Transverse colon (tissue), 4 donors: ENCODE results near the gene CHCHD6. TPM values are rescaled to one million over a fixed set of nuclear protein-coding genes. Genes with fewer than 3 reads are reported as not detected.

Experiments
- DNase-seq: peaks from one replicate; pipeline ENCODE4 v3.0.0-alpha.2; 2019
- H3K27ac ChIP-seq, 4 donors: fragments of 200-600 bp; sonication (generic); 2 replicates each; pipeline ENCODE4 v1.5.1; 2016 to 2018; ENCODE audit warnings: inconsistent platforms in 4 of 4
- H3K27me3 ChIP-seq: fragments of 200-600 bp; sonication (generic); 2 replicates; pipeline ENCODE4 v1.5.1; 2017; ENCODE audit warnings: inconsistent platforms
- H3K36me3 ChIP-seq, 4 donors: fragments of 200-600 bp; sonication (generic); 2 replicates each; pipeline ENCODE4 v1.5.1; 2017 to 2019; ENCODE audit warnings: inconsistent platforms in 4 of 4
- H3K4me1 ChIP-seq, 4 donors: fragments of 200-600 bp; sonication (generic); 2 replicates each; pipeline ENCODE4 v1.5.1; 2017 to 2020; ENCODE audit warnings: inconsistent platforms in 4 of 4
- H3K4me3 ChIP-seq, 4 donors: fragments of 200-600 bp; sonication (generic); 1 replicate in 1 of 4; 2 replicates in 3 of 4; pipeline versions ENCODE4 v1.5.1 to v1.6.1; 2017 to 2019; ENCODE audit warnings: inconsistent platforms in 4 of 4
- H3K9me3 ChIP-seq, 2 donors: fragments of 200-600 bp; sonication (generic); 2 replicates each; pipeline ENCODE4 v1.5.1; 2017 to 2019; ENCODE audit warnings: inconsistent platforms in 2 of 2
- CTCF ChIP-seq, 5 experiments: fragments of 200-600 bp in 3 of 5; fragments of 450-650 bp in 2 of 5; sonication (generic) in 3 of 5; IDR thresholded peaks; 1 replicate in 2 of 5; 2 replicates in 3 of 5; pipeline ENCODE4 v1.5.1; 2016 to 2017; ENCODE audit warnings: antibody characterized with exemption in 5 of 5, inconsistent platforms in 3 of 5, mild to moderate bottlenecking in 2 of 5, moderate library complexity in 1 of 5
- EP300 ChIP-seq: sonication (generic); formaldehyde crosslinking; IDR thresholded peaks from one replicate; pipeline ENCODE4 v1.6.1; 2017; ENCODE audit warnings: antibody characterized with exemption, low read depth
- POLR2A ChIP-seq: fragments of 450-650 bp; IDR thresholded peaks from one replicate; pipeline ENCODE4 v1.6.1; 2016; ENCODE audit warnings: antibody characterized with exemption, mild to moderate bottlenecking, moderate library complexity
- POLR2AphosphoS5 ChIP-seq, 3 donors: sonication (generic); formaldehyde crosslinking; IDR thresholded peaks; one replicate each; pipeline ENCODE4 v1.6.1; 2016; ENCODE audit warnings: antibody characterized with exemption in 3 of 3
- WGBS, 2 donors: methylation state at CpG; one replicate each; pipeline ENCODE4 v1.1.5; 2018; ENCODE audit warnings: low coverage in 1 of 2; 5-methylcytosine and 5-hydroxymethylcytosine counted together
- in situ Hi-C, 4 donors: fragments of 200-750 bp; cut with MboI; loops; one replicate each; pipeline versions ENCODE4 v1.15.0 to v1.15.1; 2017; ENCODE audit warnings: low sequenced_read_pairs in 3 of 4, low pct_ligation_motif_present in 1 of 4, low pct_unique_long_range_greater_than_20kb in 1 of 4
- intact Hi-C: fragments of 100-400 bp; cut with DNase I; formaldehyde crosslinking; loops from one replicate; pipeline ENCODE4 v1.15.1; 2023; ENCODE audit warnings: low total_unique reads
- total RNA-seq, 4 donors: library from RNA; depleted of rRNA; stranded (reverse); fragments of >200 nt; gene quantifications; one replicate each; pipeline ENCODE4 v1.1.0, GENCODE V29; 2016

Gene CHCHD6
- total RNA-seq, 4 donors from 2014 or later = 4.6 to 12.1 (median 5.3) TPM

- H3K4me1 ChIP-seq = no peaks in the 10 kb centered on the region
- WGBS, 2 donors = 72% methylated on average over 5 of the region's 5 CpGs; no CpG with 5 or more reads in 1 of the 2 donors
- H3K9me3 ChIP-seq = no peaks in the 10 kb centered on the region
- in situ Hi-C loops = no loop called here
- TF ChIP-seq POLR2AphosphoS5 (IDR thresholded peaks at IDR 0.05) (no peak), POLR2A (no peak), EP300 (no peak), CTCF (IDR thresholded peaks at IDR 0.05) (no peak)
- no peak for DNase-seq
- no peak overlapping the region for H3K4me3 ChIP-seq
- H3K27me3 ChIP-seq = no peaks in the 10 kb centered on the region
- H3K27ac ChIP-seq = no peak overlapping the region
- intact Hi-C loops = no loop called here
- no peaks in the 10 kb centered on the region for H3K36me3 ChIP-seq
Measured at GRCh38 chr3:126828306-126828705, 124.3 kb downstream of the CHCHD6 start.

GRCh38 chr3:126832933-126833332, 128.9 kb downstream of the CHCHD6 start:
- DNase-seq = no peak
- Histone ChIP-seq H3K27ac (no peak overlapping the region), H3K36me3 (no peaks in the 10 kb centered on the region), H3K9me3 (no peaks in the 10 kb centered on the region), H3K4me1 (no peaks in the 10 kb centered on the region), H3K4me3 (no peak overlapping the region), H3K27me3 (no peaks in the 10 kb centered on the region)
- in situ Hi-C loops (no loop called here), intact Hi-C loops (no loop called here)
- TF ChIP-seq CTCF (IDR thresholded peaks at IDR 0.05) (no peak), POLR2AphosphoS5 (IDR thresholded peaks at IDR 0.05) (no peak), EP300 (no peak), POLR2A (no peak)
- 94% methylated on average over 5 of the region's 5 CpGs; no CpG with 5 or more reads in 1 of the 2 donors for WGBS, 2 donors

GRCh38 chr3:126834596-126835471, 130.8 kb downstream of the CHCHD6 start:
- no peaks in the 10 kb centered on the region for H3K4me1 ChIP-seq
- H3K36me3 ChIP-seq = no peaks in the 10 kb centered on the region
- in situ Hi-C loops (no loop called here), intact Hi-C loops (no loop called here)
- no peak overlapping the region for H3K27ac ChIP-seq
- no peaks in the 10 kb centered on the region for H3K27me3 ChIP-seq
- H3K9me3 ChIP-seq = no peaks in the 10 kb centered on the region
- no peak for DNase-seq
- WGBS, 2 donors = 79 to 80% methylated on average over 5 to 10 of the region's 13 CpGs
- no peak overlapping the region for H3K4me3 ChIP-seq
- no peak for TF ChIP-seq CTCF (IDR thresholded peaks at IDR 0.05)
- TF ChIP-seq EP300 = no peak
- TF ChIP-seq POLR2AphosphoS5 (IDR thresholded peaks at IDR 0.05) = no peak
- TF ChIP-seq POLR2A = no peak

- Histone ChIP-seq H3K27ac (no peak overlapping the region), H3K4me3 (no peak overlapping the region), H3K4me1 (no peaks in the 10 kb centered on the region), H3K27me3 (no peaks in the 10 kb centered on the region), H3K36me3 (no peaks in the 10 kb centered on the region), H3K9me3 (no peaks in the 10 kb centered on the region)
- TF ChIP-seq EP300 (no peak), POLR2AphosphoS5 (IDR thresholded peaks at IDR 0.05) (no peak)
- in situ Hi-C loops = no loop called here
- WGBS, 2 donors = 80 to 88% methylated on average over 8 to 9 of the region's 9 CpGs
- no peak for DNase-seq
- intact Hi-C loops = no loop called here
Measured at GRCh38 chr3:126835472-126836219, 131.6 kb downstream of the CHCHD6 start.
